GM21825 (cell line): ENCODE data around the gene KCNH5.

Experiments used
- ATAC-seq: cut with Tn5 transposase; IDR thresholded peaks from one replicate; pipeline ENCODE4 v1.9.1; 2021; ENCODE audit warnings: mild to moderate bottlenecking, moderate library complexity; ENCODE audit not compliant: unreplicated experiment

The KCNH5 gene

GRCh38 chr14:62684376-62684775, 360.9 kb downstream of the KCNH5 start:
- ATAC-seq = no peak

- no peak for ATAC-seq
Measured at GRCh38 chr14:62682208-62682607, 363.1 kb downstream of the KCNH5 start.

- no peak for ATAC-seq
Measured at GRCh38 chr14:62674563-62675237, 370.6 kb downstream of the KCNH5 start.

GRCh38 chr14:62673014-62673755, 372.1 kb downstream of the KCNH5 start:
- ATAC-seq = no peak

GRCh38 chr14:62670526-62670925, 374.7 kb downstream of the KCNH5 start:
- ATAC-seq = no peak

- ATAC-seq = no peak
Measured at GRCh38 chr14:62667421-62667914, 377.8 kb downstream of the KCNH5 start.

GRCh38 chr14:62665286-62665685, 380.0 kb downstream of the KCNH5 start:
- ATAC-seq = no peak

GRCh38 chr14:62663456-62663821, 381.8 kb downstream of the KCNH5 start:
- ATAC-seq = no peak

- ATAC-seq = no peak
Measured at GRCh38 chr14:62662811-62663455, 382.3 kb downstream of the KCNH5 start.

GRCh38 chr14:62661818-62662217, 383.4 kb downstream of the KCNH5 start:
- ATAC-seq = no peak

- no peak for ATAC-seq
Measured at GRCh38 chr14:62658631-62659030, 386.6 kb downstream of the KCNH5 start.

GRCh38 chr14:62657376-62657775, 387.9 kb downstream of the KCNH5 start:
- ATAC-seq = no peak

- ATAC-seq = no peak
Measured at GRCh38 chr14:62655166-62655565, 390.1 kb downstream of the KCNH5 start.

- no peak for ATAC-seq
Measured at GRCh38 chr14:62654641-62655040, 390.6 kb downstream of the KCNH5 start.
